HG03571 (cell line): ENCODE results near the gene LYST.
"Not testable (repeated sequence)": the region's sequence is repeated elsewhere in the genome, so short reads cannot be mapped to it uniquely, and the experiment has no call there.

Source experiments
- ATAC-seq: cut with Tn5 transposase; IDR thresholded peaks from one replicate; pipeline ENCODE4 v1.9.1; 2021; ENCODE audit not compliant: unreplicated experiment

The LYST gene

DNA sequence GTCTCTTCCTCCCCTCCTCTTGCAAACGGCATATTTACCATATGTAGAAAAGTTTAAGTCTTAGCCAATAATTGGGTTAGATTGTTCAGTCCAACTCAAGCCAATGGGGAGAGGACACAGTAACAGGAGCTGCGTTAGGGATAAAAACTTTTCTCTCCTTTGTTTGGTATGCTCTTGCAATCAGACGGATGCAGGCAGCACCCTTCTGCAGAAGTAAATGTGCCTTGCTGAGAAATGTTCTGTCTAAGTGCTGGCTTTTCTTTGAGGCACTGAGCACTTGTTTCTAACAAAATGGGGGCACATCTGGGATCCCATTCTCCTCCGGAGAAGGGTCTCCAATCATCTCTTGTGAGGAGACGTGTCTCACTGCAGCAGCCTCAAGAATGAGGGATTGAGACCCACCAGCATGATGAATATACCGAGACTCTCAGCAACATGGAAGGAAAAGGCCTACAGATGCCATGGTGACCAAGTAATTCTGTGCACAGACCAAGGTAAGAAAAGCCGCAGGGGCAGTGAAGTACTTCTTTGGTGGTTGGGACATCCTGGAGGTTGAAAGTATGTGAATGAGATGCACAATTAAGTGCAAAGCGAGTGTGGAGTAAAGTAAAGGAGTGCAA, 196.4 kb downstream of the LYST start:
- no peak for ATAC-seq

DNA sequence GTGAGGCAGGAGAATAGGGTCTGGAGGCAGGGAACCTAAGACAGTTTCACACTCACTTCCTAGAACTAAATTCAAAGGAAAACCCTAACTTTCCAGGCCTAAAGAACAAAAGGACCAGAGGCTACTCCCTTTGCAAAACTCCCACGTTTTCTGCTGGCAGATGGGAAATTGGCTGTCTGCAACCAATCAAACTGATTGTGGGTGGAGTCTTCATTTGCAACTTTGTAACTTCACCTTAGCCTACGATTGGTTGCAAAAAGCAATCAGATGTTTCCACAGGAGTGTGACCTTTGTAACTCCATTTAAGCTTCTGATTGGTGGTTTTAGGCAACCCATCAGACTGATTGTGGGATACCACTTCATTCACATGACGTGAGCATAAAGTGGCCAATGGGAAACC, 197.4 kb downstream of the LYST start:
- no peak for ATAC-seq

GRCh38 chr1:235663628-235664027, 203.1 kb downstream of the LYST start:
- no peak for ATAC-seq

GRCh38 chr1:235661568-235661967, 205.1 kb downstream of the LYST start:
- no peak for ATAC-seq

DNA sequence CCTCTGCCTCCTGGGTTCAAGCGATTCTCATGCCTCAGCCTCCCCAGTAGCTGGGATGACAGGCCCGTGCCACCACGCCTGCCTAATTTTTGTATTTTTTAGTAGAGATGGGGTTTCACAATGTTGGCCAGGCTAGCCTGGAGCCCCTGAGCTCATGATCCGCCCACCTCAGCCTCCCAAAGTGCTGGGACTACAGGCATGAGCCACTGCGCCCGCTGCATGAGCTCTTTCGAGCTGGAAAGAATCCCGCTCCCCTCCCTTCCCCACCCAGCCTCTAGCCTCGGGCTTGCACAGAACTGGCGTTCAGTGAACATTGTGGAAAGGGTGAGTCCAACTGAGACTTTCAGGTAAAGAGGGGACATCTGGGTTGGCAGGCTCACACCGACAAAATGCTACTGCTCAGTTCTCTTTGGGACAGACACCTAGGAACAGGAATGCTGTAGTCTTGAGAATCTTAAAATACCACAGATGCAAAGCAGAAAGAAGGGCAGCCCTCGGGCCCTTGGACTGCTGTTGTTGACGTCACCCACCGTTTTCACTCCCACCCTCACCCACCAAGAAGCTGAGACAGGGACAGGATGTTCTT, 207.4 kb downstream of the LYST start:
- ATAC-seq: no peak

- ATAC-seq: no peak
Observed at GRCh38 chr1:235657747-235658526, 208.8 kb downstream of the LYST start.

DNA sequence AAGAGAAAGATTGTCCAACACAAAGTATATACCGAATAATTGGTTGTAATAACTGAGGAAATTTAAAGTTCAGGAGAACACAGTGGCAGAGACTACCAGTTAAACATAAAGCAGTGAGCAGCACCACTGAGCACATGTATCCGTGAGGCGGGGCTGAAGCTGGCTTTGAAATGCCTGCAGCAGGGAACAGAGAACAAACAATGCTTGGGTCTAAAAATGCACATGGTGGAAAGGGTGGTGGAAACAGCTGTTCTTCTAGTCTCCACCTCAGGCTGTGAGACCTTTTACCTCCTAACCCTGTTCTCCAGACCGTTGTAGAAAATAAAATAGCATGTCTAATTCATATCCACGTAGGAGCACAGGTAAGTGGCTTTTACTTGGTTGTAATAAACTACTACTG, 209.4 kb downstream of the LYST start:
- ATAC-seq: no peak

GRCh38 chr1:235652364-235652763, 214.3 kb downstream of the LYST start:
- ATAC-seq: no peak

GRCh38 chr1:235651170-235651806, 215.4 kb downstream of the LYST start:
- no peak for ATAC-seq

GRCh38 chr1:235650341-235651169, 216.2 kb downstream of the LYST start:
- no peak for ATAC-seq

GRCh38 chr1:235649368-235650163, 217.1 kb downstream of the LYST start, which contains the start of gene GNG4:
TSS of gene GNG4 (minus strand) at chr1:235649784. CDS start at chr1:235583838, 65,946 bp downstream.
- ATAC-seq: no peak

- ATAC-seq: no peak
Observed at GRCh38 chr1:235648954-235649367, 217.7 kb downstream of the LYST start.

GRCh38 chr1:235648407-235648907, 218.2 kb downstream of the LYST start:
- ATAC-seq: no peak

DNA sequence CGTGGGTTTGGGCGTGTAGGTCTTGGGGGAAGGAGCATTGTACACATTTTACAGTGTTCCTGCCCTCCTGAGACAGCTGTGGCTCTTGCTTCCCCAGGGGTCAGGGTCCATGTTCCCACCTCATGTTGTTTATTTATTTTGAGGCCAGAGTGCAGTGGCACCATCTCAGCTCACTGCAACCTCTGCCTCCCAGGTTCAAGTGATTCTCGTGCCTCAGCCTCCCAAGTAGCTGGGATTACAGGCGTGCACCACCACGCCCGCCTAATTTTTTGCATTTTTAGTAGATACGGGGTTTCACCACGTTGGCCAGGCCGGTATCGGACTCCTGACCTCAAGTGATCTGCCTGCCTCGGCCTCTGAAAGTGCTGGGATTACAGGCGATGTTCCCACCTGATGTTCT, 219.2 kb downstream of the LYST start:
- not testable (repeated sequence) for ATAC-seq

GRCh38 chr1:235646463-235646862, 220.2 kb downstream of the LYST start:
- no peak for ATAC-seq

- ATAC-seq: no peak
Observed at GRCh38 chr1:235644693-235645305, 221.9 kb downstream of the LYST start.

- no peak for ATAC-seq
Observed at GRCh38 chr1:235643837-235644692, 222.6 kb downstream of the LYST start.

DNA sequence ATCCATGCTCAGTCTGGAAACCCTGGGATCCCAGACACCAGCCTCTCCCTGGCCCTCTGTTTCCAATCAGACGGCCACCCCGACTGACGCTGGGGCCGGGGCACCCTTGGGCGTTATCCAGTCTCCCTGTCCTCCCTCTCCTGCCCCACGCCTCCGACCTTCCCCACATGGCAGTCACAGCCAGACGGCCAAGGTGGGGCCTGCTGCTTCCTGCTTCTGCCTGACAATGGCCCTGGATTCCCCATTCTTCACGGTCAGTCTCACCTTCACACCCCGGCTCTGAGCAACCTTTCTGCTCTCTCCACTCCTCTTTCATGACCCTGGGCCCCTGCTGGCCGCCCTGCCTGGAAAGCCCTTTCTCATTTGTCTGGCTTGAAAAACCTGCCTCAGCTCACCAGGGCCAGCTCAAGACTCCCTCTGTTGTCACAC, 223.7 kb downstream of the LYST start:
- no peak for ATAC-seq
